Large intestine (tissue), 3 donors: ENCODE results near the gene ATP1B1. TPM values are rescaled to one million over a fixed set of nuclear protein-coding genes. Genes with fewer than 3 reads are reported as not detected.

ENCODE experiments used
- DNase-seq, 2 donors: peaks; one replicate each; pipeline versions ENCODE4 v3.0.0 to v3.0.0-alpha.2; 2013
- H3K27ac ChIP-seq: one replicate; pipeline ENCODE4 v1.5.1; 2013; ENCODE audit warnings: low read length
- H3K27me3 ChIP-seq: 2 replicates; pipeline ENCODE4 v1.6.1; 2013; ENCODE audit warnings: low read length; ENCODE audit not compliant: control insufficient read depth, insufficient read depth
- H3K36me3 ChIP-seq: 2 replicates; pipeline ENCODE4 v1.6.1; 2013; ENCODE audit warnings: low read length; ENCODE audit not compliant: control insufficient read depth, insufficient read depth
- H3K4me1 ChIP-seq: one replicate; pipeline ENCODE4 v1.6.1; 2013; ENCODE audit warnings: low read length; ENCODE audit not compliant: control insufficient read depth, insufficient read depth
- H3K4me3 ChIP-seq: one replicate; pipeline ENCODE4 v1.5.1; 2013; ENCODE audit warnings: low read length
- H3K9me3 ChIP-seq: one replicate; pipeline ENCODE4 v1.6.1; 2013; ENCODE audit warnings: mild to moderate bottlenecking, low read depth, low read length, moderate library complexity; ENCODE audit not compliant: control insufficient read depth
- WGBS: methylation state at CpG from one replicate; pipeline ENCODE4 v1.1.5; 2013; ENCODE audit warnings: low lambda C conversion rate; ENCODE audit not compliant: insufficient coverage; 5-methylcytosine and 5-hydroxymethylcytosine counted together
- polyA plus RNA-seq: library from polyadenylated mRNA; unstranded; fragments of 120-200 nt; gene quantifications from one replicate; pipeline ENCODE4 v1.2.1, GENCODE V29; 2013

The ATP1B1 gene
- polyA plus RNA-seq, 1 donor: 167 TPM

DNA sequence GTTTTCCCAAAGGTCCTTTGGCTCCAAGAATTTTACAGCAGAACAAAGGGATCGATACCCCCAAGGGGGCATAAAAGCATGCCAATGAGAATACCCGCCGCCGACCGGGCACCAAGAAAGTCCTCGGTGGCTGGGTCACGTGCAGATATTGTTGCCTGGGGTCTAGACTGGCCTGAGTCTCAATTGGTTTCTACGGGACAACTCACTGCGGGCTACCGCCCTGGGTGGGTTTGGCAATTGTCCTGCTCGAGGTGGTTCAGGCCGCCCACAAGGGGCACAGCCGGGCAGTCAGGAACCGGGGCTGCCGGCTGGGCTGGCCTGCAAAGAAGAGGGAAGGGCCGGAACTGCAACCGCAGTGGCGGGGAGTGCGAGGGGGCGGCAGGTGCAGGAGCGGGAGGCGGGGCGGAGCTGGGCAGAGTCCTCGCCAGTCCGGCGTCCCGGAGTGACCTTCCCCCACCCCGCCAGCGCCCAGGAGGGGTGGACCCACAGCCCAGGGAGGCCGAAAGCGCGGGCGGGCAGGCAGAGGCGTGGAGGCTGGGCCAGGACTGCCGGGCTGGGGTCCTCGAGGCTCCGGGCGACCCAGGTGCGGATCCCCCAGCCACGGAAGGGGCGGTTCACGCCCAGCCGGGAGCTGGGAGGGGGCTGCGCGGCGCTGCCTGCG, 926 bp upstream of the ATP1B1 start:
- Histone ChIP-seq H3K27ac (peak overlapping the region; percentile 44), H3K27me3 (no peaks in the 10 kb centered on the region), H3K36me3 (no peaks in the 10 kb centered on the region), H3K4me3 (peak overlapping the region; percentile 28), H3K4me1 (peaks cover 55% of the 10 kb centered on the region), H3K9me3 (no peaks in the 10 kb centered on the region)
- DNase-seq: peak; percentile 79 to 94
- WGBS: no CpG with 5 or more reads among the region's 47 CpGs

DNA sequence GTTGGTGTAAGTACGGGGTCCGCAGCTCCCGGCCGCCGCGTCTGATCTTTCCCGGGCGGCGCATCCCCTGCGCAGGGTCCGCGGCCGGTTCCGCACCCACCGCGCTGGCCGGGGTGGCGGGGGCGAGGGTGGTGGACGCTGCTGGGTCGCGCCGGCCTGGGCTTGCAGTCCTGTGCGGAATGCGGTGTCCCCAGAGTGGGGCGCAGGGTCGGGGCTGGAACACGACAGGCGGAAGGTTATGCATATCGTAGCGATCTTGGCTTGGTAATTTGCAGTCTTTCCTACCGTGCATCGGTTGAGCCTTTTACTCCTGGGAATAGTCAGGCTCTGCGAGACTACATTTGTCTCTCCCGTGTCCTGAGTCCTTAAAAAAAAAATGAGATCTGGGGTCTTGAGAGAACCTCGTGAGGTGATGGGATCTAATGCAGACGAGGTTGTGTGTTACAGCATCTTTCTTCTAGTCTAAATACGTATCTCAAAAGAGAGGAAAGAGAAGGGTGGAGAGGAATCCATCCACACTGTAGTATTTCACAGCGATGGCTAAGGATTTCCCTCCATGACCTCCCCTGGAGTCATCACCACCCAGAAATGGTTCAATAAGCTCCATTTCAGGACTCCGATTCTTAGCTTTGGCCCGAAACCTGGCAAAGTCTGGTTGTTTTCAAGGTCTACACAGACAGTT, 572 bp downstream of the ATP1B1 start:
- DNase-seq: peak in 1 of 2 donors; percentile 61
- WGBS: 8% methylated on average over 2 of the region's 41 CpGs

DNA sequence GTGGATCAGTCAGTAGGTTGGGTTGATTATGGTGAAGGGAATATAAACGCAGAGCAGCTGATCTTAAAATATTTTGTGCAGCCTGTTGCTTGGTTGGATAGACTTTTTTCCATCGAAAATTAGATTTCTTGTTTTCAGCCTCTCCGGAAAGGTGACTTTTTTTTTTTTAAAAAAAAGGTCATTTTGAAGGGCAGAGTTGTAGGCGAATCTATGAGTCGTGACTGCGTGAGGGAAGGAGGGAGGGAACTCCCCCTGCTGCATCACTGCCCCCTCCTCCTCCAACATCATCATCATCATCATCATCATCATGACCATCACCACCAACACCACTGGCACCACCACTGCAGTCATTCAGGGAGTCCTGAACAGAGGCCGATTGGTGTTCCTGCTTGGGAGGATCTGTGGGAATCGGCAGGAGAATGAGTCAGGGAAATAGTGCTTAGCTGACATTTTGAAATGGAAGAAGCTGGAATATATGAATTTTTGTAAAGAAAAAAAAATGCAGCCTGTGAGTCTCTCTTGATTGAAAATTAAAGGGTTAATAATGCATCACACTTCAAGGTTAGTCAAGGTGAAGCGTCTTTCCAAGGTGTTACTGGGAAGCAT, 1.2 kb downstream of the ATP1B1 start:
- peak in 1 of 2 donors; percentile 66 for DNase-seq
- peak overlapping the region; percentile 83 for H3K4me3 ChIP-seq
- no peaks in the 10 kb centered on the region for H3K27me3 ChIP-seq

More for the DNA sequence above, 572 bp downstream of the ATP1B1 start:
- H3K4me1 ChIP-seq: peaks cover 54% of the 10 kb centered on the region
- no peaks in the 10 kb centered on the region for H3K27me3 ChIP-seq
- H3K9me3 ChIP-seq: no peaks in the 10 kb centered on the region
- H3K4me3 ChIP-seq: peak overlapping the region; percentile 83
- H3K27ac ChIP-seq: peak overlapping the region; percentile 91
- H3K36me3 ChIP-seq: peaks cover 11% of the 10 kb centered on the region

DNA sequence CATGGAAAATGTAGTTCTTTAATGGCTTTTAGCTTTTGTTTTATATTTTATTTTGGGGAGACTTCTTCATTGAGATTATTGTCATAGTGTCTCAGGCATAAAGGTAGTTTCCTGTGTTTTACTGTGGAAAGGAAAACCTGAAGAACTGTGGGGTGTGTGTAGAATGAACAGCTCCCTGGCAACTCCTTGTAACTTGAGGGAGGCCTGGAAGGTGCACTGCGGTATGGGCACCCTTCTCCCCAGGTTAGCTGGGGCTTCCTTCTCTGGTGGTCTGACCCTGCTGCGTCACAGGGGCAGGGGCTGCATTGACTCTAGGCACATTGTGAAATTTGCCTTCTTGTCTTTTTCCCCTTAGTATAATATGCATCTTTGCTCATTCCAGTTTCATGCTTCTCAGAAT, 1.7 kb downstream of the ATP1B1 start:
- H3K4me1 ChIP-seq: peaks cover 47% of the 10 kb centered on the region
- peak overlapping the region; percentile 83 for H3K4me3 ChIP-seq
- H3K27ac ChIP-seq: peak overlapping the region; percentile 91
- no peaks in the 10 kb centered on the region for H3K9me3 ChIP-seq
- peak in 1 of 2 donors; percentile 58 for DNase-seq
- WGBS: no CpG with 5 or more reads among the region's 2 CpGs
- peaks cover 20% of the 10 kb centered on the region for H3K36me3 ChIP-seq
- no peaks in the 10 kb centered on the region for H3K27me3 ChIP-seq

More for the DNA sequence above, 1.2 kb downstream of the ATP1B1 start:
- Histone ChIP-seq H3K36me3 (peaks cover 17% of the 10 kb centered on the region), H3K9me3 (no peaks in the 10 kb centered on the region), H3K27ac (peak overlapping the region; percentile 91), H3K4me1 (peaks cover 52% of the 10 kb centered on the region)
- 0% methylated on average over 1 of the region's 9 CpGs for WGBS

DNA sequence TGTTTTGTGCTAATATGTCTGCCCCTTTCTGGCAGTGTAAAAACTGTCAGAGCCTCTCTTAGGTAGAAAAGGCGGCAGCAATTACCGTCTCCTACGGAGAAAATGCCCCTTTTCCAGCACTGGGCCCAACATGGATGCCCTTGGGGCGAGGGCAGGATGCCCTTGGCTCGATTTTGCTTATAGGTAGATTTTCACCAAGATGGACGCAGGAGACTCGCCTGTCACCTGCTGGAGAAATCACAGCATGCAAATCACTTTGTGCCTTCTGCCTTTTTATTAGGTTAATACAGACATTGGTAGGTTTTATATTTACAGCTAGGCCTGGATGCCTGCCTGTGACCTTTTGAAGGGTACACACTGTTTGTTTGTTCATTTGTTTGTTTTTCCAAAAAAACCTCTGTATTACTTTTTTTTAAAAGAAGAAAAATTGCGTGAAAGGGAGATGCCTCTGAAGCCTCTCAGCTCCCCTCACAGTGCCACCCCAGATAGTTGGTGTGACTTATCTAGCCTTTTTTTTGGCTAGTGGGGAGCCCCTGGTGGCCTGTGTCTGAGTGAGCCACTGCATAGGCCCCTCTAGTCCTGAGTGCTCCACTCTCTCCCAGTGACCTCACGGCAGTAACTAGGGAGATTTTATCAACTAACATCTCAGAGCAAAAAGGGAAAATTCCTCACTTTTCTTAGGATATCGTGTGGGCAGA, 2.5 kb downstream of the ATP1B1 start:
- Histone ChIP-seq H3K9me3 (no peaks in the 10 kb centered on the region), H3K27me3 (no peaks in the 10 kb centered on the region), H3K36me3 (peaks cover 28% of the 10 kb centered on the region), H3K27ac (peak overlapping the region; percentile 91), H3K4me1 (peaks cover 45% of the 10 kb centered on the region), H3K4me3 (peak overlapping the region; percentile 83)
- peak; percentile 61 to 77 for DNase-seq
- 0% methylated on average over 1 of the region's 10 CpGs for WGBS

DNA sequence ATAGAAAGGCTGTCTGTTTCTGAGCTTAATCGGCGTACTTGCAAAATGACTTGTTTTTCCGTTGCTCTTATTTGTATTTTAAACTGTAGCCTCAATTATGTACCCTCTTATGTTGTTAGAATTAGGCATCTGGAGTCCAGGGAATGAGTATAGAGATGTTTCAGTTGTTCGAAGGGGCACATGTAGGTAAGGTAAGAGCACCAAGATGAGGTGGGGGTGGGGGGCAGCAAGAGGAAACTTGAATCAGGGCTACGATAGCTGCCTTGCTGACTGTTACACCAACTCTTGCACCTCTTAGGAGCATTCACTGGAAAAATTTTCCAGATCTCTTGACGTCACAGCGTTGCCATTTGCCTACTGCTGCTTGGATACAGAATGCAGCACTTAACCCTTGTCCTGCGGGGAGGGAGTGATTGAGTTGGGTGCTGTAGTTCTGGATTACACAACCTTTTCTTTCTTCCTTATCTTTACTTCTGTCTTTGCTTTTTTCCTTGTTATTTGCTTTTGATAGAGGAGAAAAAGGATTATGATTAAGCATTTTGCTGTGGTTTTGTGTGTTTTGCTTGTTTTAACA, 3.2 kb downstream of the ATP1B1 start:
- Histone ChIP-seq H3K27ac (peak overlapping the region; percentile 91), H3K27me3 (no peaks in the 10 kb centered on the region), H3K4me3 (peak overlapping the region; percentile 83), H3K36me3 (peaks cover 34% of the 10 kb centered on the region), H3K9me3 (no peaks in the 10 kb centered on the region), H3K4me1 (peaks cover 42% of the 10 kb centered on the region)
- peak; percentile 92 to 96 for DNase-seq
- WGBS: 31% methylated on average over 3 of the region's 8 CpGs

DNA sequence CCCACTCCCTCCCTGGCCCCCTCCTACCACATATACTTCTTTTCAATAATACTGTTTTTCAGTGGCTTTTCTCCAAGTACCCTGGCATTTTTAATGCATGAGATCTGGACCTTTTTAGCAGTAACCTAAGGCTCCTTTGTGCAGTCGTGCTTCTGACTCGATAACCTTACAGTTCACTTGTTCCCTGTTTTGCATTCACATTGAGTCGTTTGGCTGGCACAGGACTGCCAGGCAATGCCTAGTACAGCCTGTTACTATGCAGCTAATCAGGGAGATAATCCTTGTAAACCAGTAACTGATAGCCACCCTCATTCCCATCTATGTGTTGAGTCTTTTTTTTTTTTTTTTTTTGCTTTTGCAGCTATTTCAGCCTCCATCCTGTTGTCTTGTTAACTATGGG, 3.7 kb downstream of the ATP1B1 start:
- Histone ChIP-seq H3K27me3 (no peaks in the 10 kb centered on the region), H3K36me3 (peaks cover 35% of the 10 kb centered on the region), H3K4me1 (peaks cover 36% of the 10 kb centered on the region), H3K9me3 (no peaks in the 10 kb centered on the region), H3K27ac (peak overlapping the region; percentile 91), H3K4me3 (peak overlapping the region; percentile 83)
- DNase-seq: peak in 1 of 2 donors; percentile 59
- no CpG with 5 or more reads among the region's 3 CpGs for WGBS

DNA sequence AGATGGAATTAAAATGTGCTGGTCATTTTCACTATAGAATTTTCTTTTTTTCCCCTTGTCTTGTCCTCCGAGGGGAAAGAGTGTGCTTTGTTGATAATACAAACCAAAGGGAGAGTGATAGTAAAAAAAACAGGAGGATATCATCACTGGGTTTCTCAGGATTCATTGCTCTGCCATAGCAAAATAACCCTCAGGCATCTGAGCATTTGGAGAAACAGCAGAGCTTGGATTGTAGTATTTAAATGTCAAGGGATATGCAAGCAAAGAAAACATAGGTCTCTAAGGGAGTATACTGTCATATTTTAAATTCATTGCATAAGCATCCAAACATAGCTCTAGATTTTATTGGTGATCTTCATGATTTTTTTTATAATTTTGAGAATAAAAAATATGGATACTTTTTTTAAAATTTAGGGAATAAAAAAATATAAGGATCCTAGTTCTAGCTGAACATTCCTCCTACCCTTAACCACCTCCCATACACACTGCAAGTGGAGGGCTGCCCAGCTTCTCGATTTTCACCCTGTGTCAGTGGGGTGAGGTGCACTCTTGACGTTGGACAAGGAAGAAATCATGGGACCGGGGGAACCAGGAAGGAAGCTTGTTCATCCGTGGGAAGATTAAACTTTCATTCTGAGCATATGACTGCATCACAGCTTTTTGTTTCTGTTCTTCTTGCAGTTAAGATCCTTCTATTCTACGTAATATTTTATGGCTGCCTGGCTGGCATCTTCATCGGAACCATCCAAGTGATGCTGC, 4.4 kb downstream of the ATP1B1 start:
- H3K27me3 ChIP-seq: no peaks in the 10 kb centered on the region
- H3K36me3 ChIP-seq: peaks cover 40% of the 10 kb centered on the region
- H3K9me3 ChIP-seq: no peaks in the 10 kb centered on the region
- peak overlapping the region; percentile 91 for H3K27ac ChIP-seq
- H3K4me3 ChIP-seq: peak overlapping the region; percentile 83
- H3K4me1 ChIP-seq: peaks cover 37% of the 10 kb centered on the region
- DNase-seq: peak in 1 of 2 donors; percentile 68
- WGBS: 11% methylated on average over 2 of the region's 7 CpGs

DNA sequence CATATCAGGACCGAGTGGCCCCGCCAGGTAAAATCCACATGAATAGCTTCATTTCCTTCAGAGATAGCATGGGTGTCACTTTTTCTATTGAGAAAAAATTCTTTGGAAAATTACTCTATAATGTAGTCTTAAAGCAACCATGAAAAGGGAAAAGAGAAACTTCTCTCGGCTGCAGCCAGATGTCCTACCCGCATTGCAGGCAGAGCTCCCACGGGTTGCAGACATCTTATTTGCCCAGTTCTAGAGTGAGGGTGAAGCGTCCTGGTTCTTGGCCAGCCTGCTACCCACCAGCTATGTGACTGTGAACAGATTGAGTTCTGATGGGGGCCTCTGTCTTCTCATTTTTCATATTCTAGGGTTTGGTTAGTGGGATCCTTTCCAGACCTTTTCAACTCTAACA, 5.0 kb downstream of the ATP1B1 start:
- Histone ChIP-seq H3K9me3 (no peaks in the 10 kb centered on the region), H3K36me3 (peaks cover 45% of the 10 kb centered on the region), H3K4me3 (no peak overlapping the region), H3K4me1 (peaks cover 43% of the 10 kb centered on the region), H3K27me3 (no peaks in the 10 kb centered on the region), H3K27ac (peak overlapping the region; percentile 91)
- DNase-seq: no peak
- WGBS: 100% methylated on average over 1 of the region's 6 CpGs
